ENCODE measurements around the gene NPHS1.

DNA sequence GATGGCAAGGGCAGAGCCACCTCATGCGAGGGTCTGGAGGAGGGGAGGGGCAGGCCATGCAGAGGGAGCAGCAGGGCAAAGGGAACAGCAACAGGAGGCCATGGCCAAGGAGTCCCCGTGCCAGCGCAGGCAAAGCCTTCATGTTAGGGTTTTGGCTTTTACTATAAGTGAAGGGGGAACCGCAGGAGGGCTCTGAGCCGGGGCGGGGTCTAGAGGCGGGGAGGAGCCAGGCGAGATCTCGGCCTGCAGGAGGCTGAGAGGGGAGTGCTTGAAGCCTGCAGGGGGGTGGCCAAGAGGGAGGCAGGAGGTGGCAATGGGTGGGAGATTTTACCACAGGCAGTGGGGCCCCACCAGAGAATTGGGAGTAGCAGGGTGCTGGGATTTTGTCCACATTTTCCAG, 70.7 kb downstream of the NPHS1 start:
- TF ChIP-seq, protein P1, sequence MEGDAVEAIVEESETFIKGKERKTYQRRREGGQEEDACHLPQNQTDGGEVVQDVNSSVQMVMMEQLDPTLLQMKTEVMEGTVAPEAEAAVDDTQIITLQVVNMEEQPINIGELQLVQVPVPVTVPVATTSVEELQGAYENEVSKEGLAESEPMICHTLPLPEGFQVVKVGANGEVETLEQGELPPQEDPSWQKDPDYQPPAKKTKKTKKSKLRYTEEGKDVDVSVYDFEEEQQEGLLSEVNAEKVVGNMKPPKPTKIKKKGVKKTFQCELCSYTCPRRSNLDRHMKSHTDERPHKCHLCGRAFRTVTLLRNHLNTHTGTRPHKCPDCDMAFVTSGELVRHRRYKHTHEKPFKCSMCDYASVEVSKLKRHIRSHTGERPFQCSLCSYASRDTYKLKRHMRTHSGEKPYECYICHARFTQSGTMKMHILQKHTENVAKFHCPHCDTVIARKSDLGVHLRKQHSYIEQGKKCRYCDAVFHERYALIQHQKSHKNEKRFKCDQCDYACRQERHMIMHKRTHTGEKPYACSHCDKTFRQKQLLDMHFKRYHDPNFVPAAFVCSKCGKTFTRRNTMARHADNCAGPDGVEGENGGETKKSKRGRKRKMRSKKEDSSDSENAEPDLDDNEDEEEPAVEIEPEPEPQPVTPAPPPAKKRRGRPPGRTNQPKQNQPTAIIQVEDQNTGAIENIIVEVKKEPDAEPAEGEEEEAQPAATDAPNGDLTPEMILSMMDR (IDR thresholded peaks at IDR 0.05) = no peak
- no peak for TF ChIP-seq POLR2A (IDR thresholded peaks at IDR 0.05)

Measured in adrenal gland (tissue), 5 donors.